ENCODE measurements around the gene TRIM2. TPM values are rescaled to one million over a fixed set of nuclear protein-coding genes. Genes with fewer than 3 reads are reported as not detected.
A peak's percentile ranks its signal among the peaks of the same experiment; 100 is the strongest.

The TRIM2 gene
- total RNA-seq, 4 donors from 2014 or later: 71.8 to 124 (median 95.3) TPM

- DNase-seq: no peak
- peak overlapping the region in 2 of 4 donors; percentile 3 to 10 for H3K27ac ChIP-seq
- in situ Hi-C loops (cut with MboI; ENCODE audit: low pct_ligation_motif_present in 1 of 4, low pct_unique_long_range_greater_than_20kb in 1 of 4, low sequenced_read_pairs in 3 of 4) (no loop called here), intact Hi-C loops (cut with DNase I; ENCODE audit: low total_unique reads) (no loop called here)
- H3K4me3 ChIP-seq: no peak overlapping the region
- TF ChIP-seq CTCF (IDR thresholded peaks at IDR 0.05) (no peak), POLR2AphosphoS5 (IDR thresholded peaks at IDR 0.05) (no peak), POLR2A (IDR thresholded peaks at IDR 0.05) (no peak), EP300 (IDR thresholded peaks at IDR 0.05; ENCODE audit: low read depth) (no peak)
- no peaks in the 10 kb centered on the region for H3K36me3 ChIP-seq
- H3K27me3 ChIP-seq: no peaks in the 10 kb centered on the region
- H3K4me1 ChIP-seq: peaks cover 0 to 25% (median 11%) of the 10 kb centered on the region in 4 donors
- H3K9me3 ChIP-seq: no peaks in the 10 kb centered on the region
- 59% methylated on average over 1 of the region's 1 CpG; no CpG with 5 or more reads in 1 of the 2 donors for WGBS, 2 donors (ENCODE audit: low coverage in 1 of 2)
Measured at GRCh38 chr4:153212736-153213135, 8.5 kb downstream of the TRIM2 start.

GRCh38 chr4:153215921-153216320 is 11.7 kb downstream of the TRIM2 start:
- Histone ChIP-seq H3K36me3 (no peaks in the 10 kb centered on the region), H3K27me3 (no peaks in the 10 kb centered on the region), H3K9me3 (no peaks in the 10 kb centered on the region), H3K4me1 (peaks cover 6 to 38% (median 25%) of the 10 kb centered on the region in 4 donors), H3K27ac (peak overlapping the region in 1 of 4 donors; percentile 91), H3K4me3 (no peak overlapping the region)
- DNase-seq: no peak
- in situ Hi-C loops (cut with MboI; ENCODE audit: low pct_ligation_motif_present in 1 of 4, low pct_unique_long_range_greater_than_20kb in 1 of 4, low sequenced_read_pairs in 3 of 4) (no loop called here), intact Hi-C loops (cut with DNase I; ENCODE audit: low total_unique reads) (no loop called here)
- TF ChIP-seq EP300 (IDR thresholded peaks at IDR 0.05; ENCODE audit: low read depth): no peak

- no peak for DNase-seq
- Histone ChIP-seq H3K4me1 (peaks cover 6 to 44% (median 28%) of the 10 kb centered on the region in 4 donors), H3K36me3 (no peaks in the 10 kb centered on the region), H3K27ac (peak overlapping the region in 2 of 4 donors; percentile 91 to 92), H3K9me3 (no peaks in the 10 kb centered on the region), H3K27me3 (no peaks in the 10 kb centered on the region), H3K4me3 (no peak overlapping the region)
- WGBS, 2 donors (ENCODE audit: low coverage in 1 of 2): 50 to 83% methylated on average over 1 to 4 of the region's 4 CpGs
- intact Hi-C loops (cut with DNase I; ENCODE audit: low total_unique reads): no loop called here
- TF ChIP-seq EP300 (IDR thresholded peaks at IDR 0.05; ENCODE audit: low read depth) (no peak), POLR2AphosphoS5 (IDR thresholded peaks at IDR 0.05) (no peak), POLR2A (IDR thresholded peaks at IDR 0.05) (no peak), CTCF (IDR thresholded peaks at IDR 0.05) (no peak)
- in situ Hi-C loops (cut with MboI; ENCODE audit: low pct_ligation_motif_present in 1 of 4, low pct_unique_long_range_greater_than_20kb in 1 of 4, low sequenced_read_pairs in 3 of 4): no loop called here
Measured at GRCh38 chr4:153216546-153216945, 12.3 kb downstream of the TRIM2 start.

- Histone ChIP-seq H3K27ac (peak overlapping the region in 3 of 4 donors; percentile 77 to 92 (median 91)), H3K4me1 (peaks cover 6 to 51% (median 30%) of the 10 kb centered on the region in 4 donors), H3K36me3 (no peaks in the 10 kb centered on the region), H3K27me3 (no peaks in the 10 kb centered on the region), H3K4me3 (no peak overlapping the region), H3K9me3 (no peaks in the 10 kb centered on the region)
- intact Hi-C loops (cut with DNase I; ENCODE audit: low total_unique reads): no loop called here
- no peak for TF ChIP-seq POLR2AphosphoS5 (IDR thresholded peaks at IDR 0.05)
- TF ChIP-seq EP300 (IDR thresholded peaks at IDR 0.05; ENCODE audit: low read depth): no peak
- TF ChIP-seq POLR2A (IDR thresholded peaks at IDR 0.05): no peak
- TF ChIP-seq CTCF (IDR thresholded peaks at IDR 0.05): no peak
- in situ Hi-C loops (cut with MboI; ENCODE audit: low pct_ligation_motif_present in 1 of 4, low pct_unique_long_range_greater_than_20kb in 1 of 4, low sequenced_read_pairs in 3 of 4): no loop called here
- no peak for DNase-seq
Measured at GRCh38 chr4:153217440-153217839, 13.2 kb downstream of the TRIM2 start.

GRCh38 chr4:153218961-153219360 is 14.7 kb downstream of the TRIM2 start:
- Histone ChIP-seq H3K27ac (peak overlapping the region; percentile 91 to 92 (median 92)), H3K27me3 (no peaks in the 10 kb centered on the region), H3K36me3 (no peaks in the 10 kb centered on the region), H3K4me3 (no peak overlapping the region), H3K4me1 (peaks cover 6 to 59% (median 36%) of the 10 kb centered on the region in 4 donors), H3K9me3 (no peaks in the 10 kb centered on the region)
- 43 to 61% methylated on average over 3 of the region's 3 CpGs for WGBS, 2 donors (ENCODE audit: low coverage in 1 of 2)
- in situ Hi-C loops (cut with MboI; ENCODE audit: low pct_ligation_motif_present in 1 of 4, low pct_unique_long_range_greater_than_20kb in 1 of 4, low sequenced_read_pairs in 3 of 4): no loop called here
- intact Hi-C loops (cut with DNase I; ENCODE audit: low total_unique reads): no loop called here
- TF ChIP-seq CTCF (IDR thresholded peaks at IDR 0.05) (no peak), POLR2A (IDR thresholded peaks at IDR 0.05) (no peak), EP300 (IDR thresholded peaks at IDR 0.05; ENCODE audit: low read depth) (peak; percentile 76), POLR2AphosphoS5 (IDR thresholded peaks at IDR 0.05) (peak in 2 of 3 donors; percentile 45 to 72)
- peak; percentile 62 for DNase-seq

All from transverse colon (tissue), 4 donors.